ENCODE measurements around the gene AGPS.
"Not testable (repeated sequence)": the region's sequence is repeated elsewhere in the genome, so short reads cannot be mapped to it uniquely, and the experiment has no call there.

Gene AGPS

DNA sequence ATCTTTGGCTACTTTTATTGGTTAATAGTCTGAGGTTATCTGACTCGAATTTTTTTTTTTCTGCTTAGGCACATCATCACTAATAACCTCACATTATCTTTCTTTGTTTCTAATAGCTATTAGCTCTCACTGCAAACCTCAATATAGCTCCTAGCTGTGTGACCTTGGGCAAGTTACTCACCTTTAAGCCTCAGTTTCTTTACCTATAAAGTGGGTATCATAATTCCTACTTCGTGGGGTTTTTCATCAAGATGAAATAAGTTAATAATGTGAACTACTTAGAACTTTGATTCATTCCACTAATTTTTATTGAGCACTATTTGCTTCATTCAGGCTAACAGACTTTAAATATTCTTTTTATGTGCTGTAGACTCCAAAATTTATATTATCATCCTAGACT is 55.5 kb downstream of the AGPS start:
- DNase-seq (ENCODE audit: low read depth in 1 of 2, low spot score in 1 of 2), result no peak
- Histone ChIP-seq H3K27ac (replicated peaks) (no peak overlapping the region), H3K4me3 (replicated peaks; ENCODE audit: insufficient read depth, low read length) (no peak overlapping the region), H3K27me3 (ENCODE audit: insufficient read depth, poor library complexity, severe bottlenecking) (no peaks in the 10 kb centered on the region)
- TF ChIP-seq SPI1 (IDR thresholded peaks at IDR 0.05; ENCODE audit: borderline replicate concordance, low read depth), result no peak
- TF ChIP-seq CTCF (IDR thresholded peaks at IDR 0.05; ENCODE audit: insufficient read depth, low read length), result no peak
- no peak for TF ChIP-seq POLR2AphosphoS5 (IDR thresholded peaks at IDR 0.05; ENCODE audit: low read depth)
- no peak for TF ChIP-seq REST (IDR thresholded peaks at IDR 0.05; ENCODE audit: insufficient replicate concordance, low read depth)
- no peak for TF ChIP-seq GABPA (IDR thresholded peaks at IDR 0.05; ENCODE audit: low read depth)

GRCh38 chr2:177449159-177449558 is 56.6 kb downstream of the AGPS start:
- Histone ChIP-seq H3K27ac (replicated peaks) (no peak overlapping the region), H3K27me3 (ENCODE audit: insufficient read depth, poor library complexity, severe bottlenecking) (no peaks in the 10 kb centered on the region), H3K4me3 (replicated peaks; ENCODE audit: insufficient read depth, low read length) (no peak overlapping the region)
- DNase-seq (ENCODE audit: low read depth in 1 of 2, low spot score in 1 of 2), result no peak
- no peak for TF ChIP-seq REST (IDR thresholded peaks at IDR 0.05; ENCODE audit: insufficient replicate concordance, low read depth)
- TF ChIP-seq POLR2AphosphoS5 (IDR thresholded peaks at IDR 0.05; ENCODE audit: low read depth), result no peak
- TF ChIP-seq CTCF (IDR thresholded peaks at IDR 0.05; ENCODE audit: insufficient read depth, low read length), result no peak
- no peak for TF ChIP-seq GABPA (IDR thresholded peaks at IDR 0.05; ENCODE audit: low read depth)
- no peak for TF ChIP-seq SPI1 (IDR thresholded peaks at IDR 0.05; ENCODE audit: borderline replicate concordance, low read depth)

DNA sequence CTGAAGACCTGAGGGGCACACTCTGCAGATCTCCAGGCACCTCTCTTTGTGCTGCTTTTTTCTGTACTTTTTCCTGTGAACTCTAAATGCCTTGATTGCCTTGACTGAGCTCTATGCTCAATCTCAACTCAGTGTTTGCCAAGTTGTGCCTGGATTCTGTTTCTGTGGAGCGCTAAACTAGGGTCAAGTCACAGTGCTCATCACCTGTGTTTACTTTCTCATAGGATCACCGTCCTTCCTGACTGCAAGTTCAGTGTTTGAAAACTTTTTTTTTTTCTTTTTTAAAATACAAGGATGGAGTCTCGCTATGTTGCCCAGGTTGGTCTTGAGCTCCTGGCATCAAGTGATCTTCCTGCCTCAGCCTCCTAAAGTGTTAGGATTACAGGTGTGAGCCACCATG is 62.6 kb downstream of the AGPS start:
- H3K27ac ChIP-seq (replicated peaks), result no peak overlapping the region

GRCh38 chr2:177459756-177460155 is 67.2 kb downstream of the AGPS start:
- H3K27me3 ChIP-seq (ENCODE audit: insufficient read depth, poor library complexity, severe bottlenecking); H3K4me3 ChIP-seq (replicated peaks; ENCODE audit: insufficient read depth, low read length); DNase-seq (ENCODE audit: low read depth in 1 of 2, low spot score in 1 of 2); H3K27ac ChIP-seq (replicated peaks): not testable (repeated sequence)

More for the DNA sequence above, 62.6 kb downstream of the AGPS start:
- TF ChIP-seq CTCF (IDR thresholded peaks at IDR 0.05; ENCODE audit: insufficient read depth, low read length), result no peak
- TF ChIP-seq SPI1 (IDR thresholded peaks at IDR 0.05; ENCODE audit: borderline replicate concordance, low read depth), result no peak
- TF ChIP-seq POLR2AphosphoS5 (IDR thresholded peaks at IDR 0.05; ENCODE audit: low read depth), result no peak
- no peak for TF ChIP-seq GABPA (IDR thresholded peaks at IDR 0.05; ENCODE audit: low read depth)
- H3K4me3 ChIP-seq (replicated peaks; ENCODE audit: insufficient read depth, low read length), result no peak overlapping the region
- H3K27me3 ChIP-seq (ENCODE audit: insufficient read depth, poor library complexity, severe bottlenecking), result no peaks in the 10 kb centered on the region
- DNase-seq (ENCODE audit: low read depth in 1 of 2, low spot score in 1 of 2), result no peak
